ENCODE data around the gene TTF1.

Gene TTF1

GRCh38 chr9:132354637-132355355, 51.8 kb downstream of the TTF1 start, which contains the start of gene SETX:
SETX (minus strand) TSS chr9:132354986; CDS start chr9:132349428, 5,558 bp downstream.
- Histone ChIP-seq H3K79me2 (ENCODE audit: insufficient read depth, low read length) (peaks cover 23% of the 10 kb centered on the region), H3K9me3 (ENCODE audit: low read length) (no peaks in the 10 kb centered on the region)
- TF ChIP-seq EZH2 (IDR thresholded peaks at IDR 0.05; ENCODE audit: borderline replicate concordance, low read length) (no peak), CTCF (IDR thresholded peaks at IDR 0.05; ENCODE audit: low read length) (no peak)

DNA sequence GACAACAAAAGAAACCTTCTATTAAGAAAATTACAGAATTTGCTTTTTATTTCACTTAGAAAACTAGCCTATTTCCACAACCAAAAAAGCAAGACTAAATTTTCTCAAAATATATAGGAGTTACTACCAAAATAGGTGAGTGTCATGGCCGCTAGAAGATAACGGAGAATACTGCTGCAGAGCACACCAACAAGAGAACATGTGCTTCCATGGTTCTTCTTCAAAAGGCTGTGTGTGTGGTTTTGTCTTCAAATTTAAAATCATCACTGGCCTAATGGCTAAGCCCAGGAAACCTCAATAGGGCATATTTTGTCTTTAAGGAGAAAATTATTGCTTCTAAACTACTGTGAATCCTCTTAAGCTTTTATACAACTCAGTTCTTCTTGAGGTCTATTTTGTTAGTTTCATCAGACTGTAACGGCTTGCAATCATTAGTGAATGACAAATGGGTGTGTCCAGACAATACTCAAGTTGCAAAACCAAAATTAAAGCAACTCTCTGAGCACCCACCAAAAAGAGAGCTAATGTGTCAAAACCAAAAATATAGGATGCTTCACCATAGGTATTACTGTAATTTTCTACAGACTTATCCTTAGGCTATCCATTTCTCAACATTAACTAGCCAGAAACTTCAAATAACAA, 55.1 kb downstream of the TTF1 start:
- TF ChIP-seq EZH2 (IDR thresholded peaks at IDR 0.05; ENCODE audit: borderline replicate concordance, low read length), result no peak
- no peak for TF ChIP-seq CTCF (IDR thresholded peaks at IDR 0.05; ENCODE audit: low read length)
- peak overlapping the region; percentile 93 for H3K4me3 ChIP-seq (ENCODE audit: low read depth, low read length, poor library complexity, severe bottlenecking)
- H3K27me3 ChIP-seq (ENCODE audit: insufficient read depth, low read length), result no peaks in the 10 kb centered on the region
- peak overlapping the region; percentile 87 for H3K4me2 ChIP-seq (ENCODE audit: low read length)
- H3F3A ChIP-seq (ENCODE audit: insufficient read depth, low read length), result no peaks in the 10 kb centered on the region
- no peaks in the 10 kb centered on the region for H3K9me2 ChIP-seq (ENCODE audit: low read depth, low read length)
- peaks cover 52% of the 10 kb centered on the region for H3K4me1 ChIP-seq (ENCODE audit: insufficient read depth, low read length, severe bottlenecking)
- no peak overlapping the region for H2AFZ ChIP-seq (ENCODE audit: low read length)
- H3K9ac ChIP-seq (ENCODE audit: low read length), result peak overlapping the region; percentile 45
- H3K9me3 ChIP-seq (ENCODE audit: low read length), result no peaks in the 10 kb centered on the region
- peaks cover 23% of the 10 kb centered on the region for H3K79me2 ChIP-seq (ENCODE audit: insufficient read depth, low read length)
- peak overlapping the region; percentile 74 for H3K27ac ChIP-seq (ENCODE audit: low read depth, low read length, poor library complexity, severe bottlenecking)
- no peaks in the 10 kb centered on the region for H4K20me1 ChIP-seq (ENCODE audit: insufficient read depth, low read length)
- H3K36me3 ChIP-seq (ENCODE audit: insufficient read depth, low read length), result peaks cover 70% of the 10 kb centered on the region

More at GRCh38 chr9:132354637-132355355, 51.8 kb downstream of the TTF1 start, which contains the start of gene SETX:
- H2AFZ ChIP-seq (ENCODE audit: low read length), result no peak within 1 kb of the TSS
- H3K9me2 ChIP-seq (ENCODE audit: low read depth, low read length), result no peaks in the 10 kb centered on the region
- peak within 1 kb of the TSS; percentile 93 for H3K4me3 ChIP-seq (ENCODE audit: low read depth, low read length, poor library complexity, severe bottlenecking)
- peaks cover 38% of the 10 kb centered on the region for H3K36me3 ChIP-seq (ENCODE audit: insufficient read depth, low read length)
- H3F3A ChIP-seq (ENCODE audit: insufficient read depth, low read length), result no peaks in the 10 kb centered on the region
- H3K27ac ChIP-seq (ENCODE audit: low read depth, low read length, poor library complexity, severe bottlenecking), result peak within 1 kb of the TSS; percentile 74
- peaks cover 46% of the 10 kb centered on the region for H3K4me1 ChIP-seq (ENCODE audit: insufficient read depth, low read length, severe bottlenecking)
- peak within 1 kb of the TSS; percentile 87 for H3K4me2 ChIP-seq (ENCODE audit: low read length)
- H3K9ac ChIP-seq (ENCODE audit: low read length), result peak within 1 kb of the TSS; percentile 97
- H3K27me3 ChIP-seq (ENCODE audit: insufficient read depth, low read length), result no peaks in the 10 kb centered on the region
- no peaks in the 10 kb centered on the region for H4K20me1 ChIP-seq (ENCODE audit: insufficient read depth, low read length)

DNA sequence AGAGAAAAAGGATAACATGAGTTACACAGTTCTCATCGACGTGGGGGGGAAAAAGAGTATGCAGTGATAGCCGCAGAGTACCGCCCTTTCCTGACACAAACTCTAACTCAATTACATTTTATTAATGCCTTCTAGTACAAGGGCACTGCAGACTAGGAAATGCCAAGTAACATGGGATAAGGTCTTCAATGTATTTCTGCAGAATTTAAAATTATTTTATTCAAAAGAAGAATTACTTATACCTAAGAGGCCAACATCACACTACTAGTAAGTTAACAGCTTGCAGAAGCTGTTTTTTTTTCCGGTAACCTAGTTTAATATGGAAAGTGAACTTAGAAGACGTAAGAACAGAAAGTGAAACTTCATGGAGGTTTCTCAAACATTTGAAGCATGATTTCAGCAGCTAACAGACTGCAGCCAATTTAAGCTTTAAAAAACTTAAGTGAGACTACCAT, 55.8 kb downstream of the TTF1 start:
- Histone ChIP-seq H3K36me3 (ENCODE audit: insufficient read depth, low read length) (peaks cover 76% of the 10 kb centered on the region), H3K27me3 (ENCODE audit: insufficient read depth, low read length) (no peaks in the 10 kb centered on the region), H3K27ac (ENCODE audit: low read depth, low read length, poor library complexity, severe bottlenecking) (peak overlapping the region; percentile 74), H2AFZ (ENCODE audit: low read length) (no peak overlapping the region), H4K20me1 (ENCODE audit: insufficient read depth, low read length) (no peaks in the 10 kb centered on the region), H3F3A (ENCODE audit: insufficient read depth, low read length) (no peaks in the 10 kb centered on the region), H3K4me2 (ENCODE audit: low read length) (peak overlapping the region; percentile 87), H3K9ac (ENCODE audit: low read length) (peak overlapping the region; percentile 45), H3K79me2 (ENCODE audit: insufficient read depth, low read length) (peaks cover 23% of the 10 kb centered on the region), H3K4me3 (ENCODE audit: low read depth, low read length, poor library complexity, severe bottlenecking) (peak overlapping the region; percentile 93), H3K9me3 (ENCODE audit: low read length) (no peaks in the 10 kb centered on the region), H3K9me2 (ENCODE audit: low read depth, low read length) (no peaks in the 10 kb centered on the region), H3K4me1 (ENCODE audit: insufficient read depth, low read length, severe bottlenecking) (peaks cover 52% of the 10 kb centered on the region)
- TF ChIP-seq CTCF (IDR thresholded peaks at IDR 0.05; ENCODE audit: low read length) (no peak), EZH2 (IDR thresholded peaks at IDR 0.05; ENCODE audit: borderline replicate concordance, low read length) (no peak)

Measured in OCI-LY1 (cell line).